Measurements from ENCODE around the gene PARL.
"Not testable (repeated sequence)": the region's sequence is repeated elsewhere in the genome, so short reads cannot be mapped to it uniquely, and the experiment has no call there.

PARL gene

GRCh38 chr3:183904833-183905780, 20.4 kb upstream of the PARL start:
- DNase-seq (ENCODE audit: low spot score) = no peak

DNA sequence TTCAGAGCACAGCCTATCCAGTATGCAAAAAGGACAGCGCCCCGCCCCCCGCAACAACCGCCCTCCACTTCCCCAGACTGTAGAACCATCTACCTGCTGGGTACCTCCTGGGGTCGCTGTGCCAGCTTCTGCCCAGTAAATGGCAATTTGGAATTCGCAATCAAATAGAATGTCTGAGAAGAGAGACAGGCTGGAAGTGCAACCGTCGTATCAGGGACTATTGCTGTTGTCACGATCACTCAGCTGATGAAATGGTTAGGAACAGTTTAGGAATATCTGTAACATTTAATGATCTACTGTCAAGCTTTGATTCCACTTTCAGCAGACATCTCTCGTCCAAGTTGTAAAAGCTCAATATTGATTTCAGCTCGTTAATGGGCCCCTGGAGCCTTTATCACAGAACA, 13.3 kb upstream of the PARL start:
- DNase-seq (ENCODE audit: low spot score) = no peak

DNA sequence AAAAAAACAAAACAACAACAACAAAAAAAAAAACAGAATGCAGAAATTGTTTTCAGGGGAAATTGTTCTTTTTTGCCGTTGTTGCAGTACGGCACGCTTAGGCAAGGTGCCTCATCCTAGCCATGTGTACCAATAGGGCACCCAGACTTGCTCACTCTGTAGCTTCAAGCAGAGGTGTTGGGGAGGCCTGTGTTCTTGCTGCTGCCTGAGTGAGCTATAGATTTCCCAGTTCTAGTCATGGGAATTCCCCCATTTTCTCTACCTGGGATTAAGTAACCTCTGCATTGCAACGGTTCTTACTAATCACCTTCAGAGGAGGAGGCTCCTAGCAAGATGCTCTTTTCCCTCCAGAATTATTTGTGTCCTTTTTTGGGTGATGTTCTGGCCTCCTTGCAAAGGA, 12.9 kb upstream of the PARL start:
- no peak for DNase-seq (ENCODE audit: low spot score)

DNA sequence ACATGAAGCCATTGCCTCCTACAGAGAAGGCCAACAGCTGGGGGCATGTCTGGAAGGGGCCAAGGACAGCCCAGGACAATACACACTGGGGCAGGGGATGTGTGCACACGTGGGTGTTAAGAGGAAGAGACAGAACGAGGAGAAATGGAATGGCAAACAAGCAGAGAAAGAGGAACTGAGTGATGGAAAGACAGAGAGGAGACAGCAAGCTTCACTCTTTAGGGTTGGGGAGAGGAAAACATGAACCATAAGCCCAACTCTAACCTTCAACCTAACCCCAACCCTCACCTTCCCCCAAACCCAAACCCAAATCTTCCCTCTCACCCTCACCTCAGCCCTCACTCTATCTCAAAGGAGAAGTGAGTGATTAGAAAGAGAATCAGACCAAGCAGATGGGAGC, 11.9 kb upstream of the PARL start:
- DNase-seq (ENCODE audit: low spot score) = no peak

GRCh38 chr3:183896184-183896583, 11.5 kb upstream of the PARL start:
- no peak for DNase-seq (ENCODE audit: low spot score)

- no peak for DNase-seq (ENCODE audit: low spot score)
Observed at GRCh38 chr3:183895774-183896173, 11.1 kb upstream of the PARL start.

DNA sequence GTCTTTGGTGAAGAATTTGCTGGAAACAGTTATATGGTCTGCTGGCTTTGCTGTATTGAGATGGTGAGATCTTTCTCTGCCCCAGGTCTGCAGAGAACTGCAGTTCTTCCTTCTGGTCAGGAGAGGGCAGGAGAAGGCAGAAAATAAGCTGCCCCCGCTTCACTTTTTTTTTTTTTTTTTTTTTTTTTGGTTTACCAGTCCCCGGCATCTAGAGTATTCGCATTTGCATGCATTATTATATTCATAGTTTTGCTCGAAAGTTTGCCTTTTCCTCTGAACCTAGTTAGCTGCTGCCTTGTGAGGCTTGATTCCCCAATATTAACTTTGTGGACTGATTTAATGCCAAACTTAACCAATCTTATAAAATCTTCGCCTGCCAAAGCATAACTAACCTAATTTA, 10.6 kb upstream of the PARL start:
- peak; percentile 69 for DNase-seq (ENCODE audit: low spot score)

DNA sequence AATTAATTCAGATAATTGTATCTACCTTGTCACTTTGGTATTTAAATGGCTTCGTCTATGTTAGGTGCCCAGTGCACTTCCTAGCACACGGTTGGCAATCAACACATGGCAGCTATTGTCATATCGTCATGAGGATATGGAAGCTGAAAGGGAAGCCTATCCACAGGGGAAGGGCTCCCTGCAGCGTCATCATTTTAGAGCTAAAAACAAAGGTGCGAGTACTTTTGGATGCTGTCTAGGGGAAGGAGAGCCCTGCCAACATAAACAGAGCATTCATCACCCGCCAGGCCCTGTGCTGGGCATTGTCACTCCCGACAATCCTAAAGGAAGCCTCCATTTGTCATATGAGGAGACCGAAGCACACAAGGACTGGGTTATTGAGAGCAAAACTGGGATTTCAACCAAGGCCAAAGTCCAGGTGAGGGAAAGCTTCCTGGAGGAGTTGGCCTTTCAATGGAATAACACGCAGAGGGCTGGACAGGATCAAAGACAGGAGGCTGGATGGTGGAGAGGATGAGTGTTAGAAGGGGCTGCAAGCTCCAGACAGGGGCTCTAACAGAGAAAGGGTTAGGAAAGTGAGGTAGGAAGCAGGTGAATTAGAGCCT, 8.0 kb upstream of the PARL start:
- DNase-seq (ENCODE audit: low spot score) = peak; percentile 54

DNA sequence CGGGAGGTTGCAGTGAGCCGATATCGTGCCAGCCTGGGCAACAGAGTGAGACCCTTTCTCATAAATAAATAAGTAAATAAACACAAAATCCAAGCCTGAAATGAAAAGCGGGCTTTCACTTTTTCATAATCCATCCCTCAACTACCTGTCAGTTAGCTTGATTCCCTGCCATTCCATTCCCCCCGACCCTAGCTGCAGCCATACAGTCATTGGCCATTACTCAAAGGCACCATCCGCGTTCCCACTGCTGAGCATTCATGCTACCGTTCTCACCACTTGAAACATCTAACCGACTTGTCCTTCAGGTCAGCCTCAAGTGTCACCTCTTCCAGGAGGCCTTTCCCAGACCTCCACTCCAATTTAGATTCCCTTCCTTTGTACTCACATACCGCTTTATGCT, 1.1 kb upstream of the PARL start:
- DNase-seq (ENCODE audit: low spot score) = no peak

DNA sequence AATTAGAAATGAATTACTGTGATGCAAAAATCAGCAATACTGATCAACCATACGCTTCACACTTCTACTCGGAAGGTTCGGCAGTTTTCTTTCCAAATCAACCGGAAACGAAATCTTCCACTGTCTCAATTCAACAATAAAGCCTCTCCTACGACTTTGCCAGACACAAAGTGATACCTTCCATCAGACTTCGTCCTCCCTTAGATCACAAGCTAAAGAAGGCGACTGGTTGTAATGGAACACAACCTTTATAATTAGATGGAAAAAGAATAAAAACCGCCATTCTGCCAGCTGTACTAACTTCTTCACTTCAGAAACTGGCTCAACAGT, 618 bp downstream of the PARL start:
- DNase-seq (ENCODE audit: low spot score) = no peak

- DNase-seq (ENCODE audit: low spot score) = no peak
Observed at GRCh38 chr3:183883291-183884096, 1.2 kb downstream of the PARL start.

DNA sequence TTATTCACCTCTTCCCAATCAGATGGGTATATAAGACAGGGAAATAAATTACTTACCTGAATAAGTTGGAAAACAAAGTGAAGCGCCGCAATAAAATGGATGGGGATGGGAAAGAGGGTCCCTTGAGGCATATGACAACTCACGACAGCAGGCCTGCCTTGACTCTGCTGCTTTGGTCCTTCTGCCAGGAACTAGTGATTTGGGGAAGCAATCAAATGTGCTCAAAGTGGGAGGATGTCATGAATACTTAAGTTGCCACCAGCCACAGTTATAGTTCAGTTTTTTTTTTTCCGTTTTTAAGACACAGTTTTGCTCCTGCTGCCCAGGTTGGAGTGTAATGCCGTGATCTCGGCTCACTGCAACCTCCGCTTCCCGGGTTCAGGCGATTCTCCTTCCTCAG, 4.6 kb downstream of the PARL start:
- no peak for DNase-seq (ENCODE audit: low spot score)

GRCh38 chr3:183879243-183879642, 5.4 kb downstream of the PARL start:
- no peak for DNase-seq (ENCODE audit: low spot score)

GRCh38 chr3:183878071-183878470, 6.6 kb downstream of the PARL start:
- no peak for DNase-seq (ENCODE audit: low spot score)

DNA sequence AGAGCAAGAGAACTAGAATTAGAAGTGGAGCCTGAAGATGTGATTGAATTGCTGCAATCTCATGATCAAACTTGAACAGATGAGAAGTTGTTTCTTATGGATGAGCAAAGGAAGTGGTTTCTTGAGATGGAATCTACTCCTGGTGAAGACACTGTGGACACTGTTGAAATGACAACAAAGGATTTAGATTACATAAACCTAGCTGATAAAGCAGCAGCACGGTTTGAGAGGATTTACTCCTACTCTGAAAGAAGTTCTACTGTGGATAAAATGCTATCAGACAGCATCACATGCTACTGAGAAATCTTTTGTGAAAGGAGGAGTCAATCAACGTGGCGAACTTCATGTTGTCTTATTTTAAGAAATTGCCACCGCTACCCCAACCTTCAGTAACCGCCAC, 7.5 kb downstream of the PARL start:
- DNase-seq (ENCODE audit: low spot score) = not testable (repeated sequence)

GRCh38 chr3:183875411-183875810, 9.3 kb downstream of the PARL start:
- DNase-seq (ENCODE audit: low spot score) = no peak

DNA sequence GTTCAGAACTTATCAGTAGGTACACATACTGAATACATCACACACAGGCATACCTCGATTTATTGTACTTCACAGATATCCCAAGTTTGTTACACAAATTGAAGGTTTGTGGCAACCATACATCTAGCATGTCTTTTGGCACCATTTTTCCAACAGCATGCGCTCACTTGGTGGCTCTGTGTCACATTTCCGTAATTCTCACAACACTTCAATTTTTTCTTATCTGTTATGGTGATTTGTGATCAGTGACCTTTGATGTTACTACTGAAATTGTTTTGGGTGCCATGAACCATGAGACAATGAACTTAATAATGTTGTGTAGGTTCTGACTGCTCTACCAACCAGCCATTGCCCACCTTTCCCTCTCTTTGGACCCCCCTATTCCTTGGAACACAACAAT, 10.8 kb downstream of the PARL start:
- DNase-seq (ENCODE audit: low spot score) = peak; percentile 36

- DNase-seq (ENCODE audit: low spot score) = no peak
Observed at GRCh38 chr3:183871541-183871940, 13.1 kb downstream of the PARL start.

- no peak for DNase-seq (ENCODE audit: low spot score)
Observed at GRCh38 chr3:183870563-183870962, 14.1 kb downstream of the PARL start.

GRCh38 chr3:183868796-183869195, 15.9 kb downstream of the PARL start:
- DNase-seq (ENCODE audit: low spot score) = no peak

GRCh38 chr3:183862610-183863009, 22.1 kb downstream of the PARL start:
- DNase-seq (ENCODE audit: low spot score) = no peak

DNA sequence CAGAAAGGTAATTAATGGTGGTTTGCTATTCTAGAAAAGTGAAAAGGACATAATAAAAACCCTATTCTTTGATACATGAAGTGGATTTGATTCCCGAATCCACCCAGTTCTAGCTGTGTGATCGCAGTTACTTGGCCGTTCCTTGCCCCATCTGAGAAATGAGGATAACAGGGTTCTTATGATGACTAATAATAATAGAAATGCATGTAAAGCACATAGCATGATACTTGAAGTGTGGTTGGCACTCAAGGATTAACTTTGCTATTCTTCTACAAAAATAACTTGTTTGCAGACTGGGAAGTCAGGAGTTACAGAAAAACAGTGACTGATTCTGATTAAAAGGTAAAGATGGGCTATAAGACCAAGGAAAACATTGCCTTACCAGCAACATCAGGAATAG, 26.8 kb downstream of the PARL start:
- no peak for DNase-seq (ENCODE audit: low spot score)

Data from HuH-7 (cell line).